ENCODE data around the gene SLC9A3. TPM values are rescaled to one million over a fixed set of nuclear protein-coding genes. Genes with fewer than 3 reads are reported as not detected.

Gene SLC9A3
- total and polyA plus RNA-seq, 2 experiments from 2014 or later = 1.2 to 1.7 TPM

- no peak overlapping the region for H3K4me3 ChIP-seq
- no peaks in the 10 kb centered on the region for H3F3A ChIP-seq (ENCODE audit: insufficient read depth)
- no peak overlapping the region for H3K27ac ChIP-seq
- H2AFZ ChIP-seq = no peak overlapping the region
- WGBS, 2 experiments (ENCODE audit: low coverage in 1 of 2, low lambda C conversion rate in 2 of 2, missing lambda C conversion rate in 2 of 2) = 70 to 75% methylated on average over 6 to 9 of the region's 9 CpGs
- no peaks in the 10 kb centered on the region for H3K9me2 ChIP-seq (ENCODE audit: insufficient read depth)
- H4K20me1 ChIP-seq (ENCODE audit: insufficient read depth) = no peaks in the 10 kb centered on the region
- no peak overlapping the region for H3K4me2 ChIP-seq (ENCODE audit: unreplicated experiment)
- no peaks in the 10 kb centered on the region for H3K36me3 ChIP-seq (ENCODE audit: low read depth)
- no peak overlapping the region for H3K9ac ChIP-seq
- peaks cover 45% of the 10 kb centered on the region for H3K27me3 ChIP-seq (replicated peaks; ENCODE audit: insufficient read depth)
- H3K4me1 ChIP-seq (ENCODE audit: insufficient read depth) = no peaks in the 10 kb centered on the region
- no peak for DNase-seq
- H3K9me3 ChIP-seq (ENCODE audit: low read depth) = no peaks in the 10 kb centered on the region
- TF ChIP-seq EZH2phosphoT487 (IDR thresholded peaks at IDR 0.05; ENCODE audit: insufficient read depth, low read depth) (no peak), EZH2 (IDR thresholded peaks at IDR 0.05; ENCODE audit: insufficient read depth, poor library complexity, severe bottlenecking) (no peak)
- in situ Hi-C loops (cut with MboI) = no loop called here
- H3K79me2 ChIP-seq (ENCODE audit: insufficient read depth) = no peaks in the 10 kb centered on the region
Observed at GRCh38 chr5:520850-521226, 3.4 kb downstream of the SLC9A3 start.

GRCh38 chr5:520196-520849 is 3.9 kb downstream of the SLC9A3 start:
- H3K9me2 ChIP-seq (ENCODE audit: insufficient read depth) = no peaks in the 10 kb centered on the region
- no peaks in the 10 kb centered on the region for H3K4me1 ChIP-seq (ENCODE audit: insufficient read depth)
- H3F3A ChIP-seq (ENCODE audit: insufficient read depth) = no peaks in the 10 kb centered on the region
- H3K79me2 ChIP-seq (ENCODE audit: insufficient read depth) = no peaks in the 10 kb centered on the region
- no peak overlapping the region for H3K9ac ChIP-seq
- H3K27ac ChIP-seq = no peak overlapping the region
- 48 to 56% methylated on average over 19 to 20 of the region's 20 CpGs for WGBS, 2 experiments (ENCODE audit: low coverage in 1 of 2, low lambda C conversion rate in 2 of 2, missing lambda C conversion rate in 2 of 2)
- H3K9me3 ChIP-seq (ENCODE audit: low read depth) = no peaks in the 10 kb centered on the region
- in situ Hi-C loops (cut with MboI) = no loop called here
- TF ChIP-seq EZH2phosphoT487 (IDR thresholded peaks at IDR 0.05; ENCODE audit: insufficient read depth, low read depth) = no peak
- no peak for TF ChIP-seq EZH2 (IDR thresholded peaks at IDR 0.05; ENCODE audit: insufficient read depth, poor library complexity, severe bottlenecking)
- H2AFZ ChIP-seq = no peak overlapping the region
- no peak overlapping the region for H3K4me2 ChIP-seq (ENCODE audit: unreplicated experiment)
- peaks cover 40% of the 10 kb centered on the region for H3K27me3 ChIP-seq (replicated peaks; ENCODE audit: insufficient read depth)
- no peaks in the 10 kb centered on the region for H4K20me1 ChIP-seq (ENCODE audit: insufficient read depth)
- H3K36me3 ChIP-seq (ENCODE audit: low read depth) = no peaks in the 10 kb centered on the region
- no peak for DNase-seq
- no peak overlapping the region for H3K4me3 ChIP-seq

GRCh38 chr5:518721-519120 is 5.5 kb downstream of the SLC9A3 start:
- in situ Hi-C loops (cut with MboI) = no loop called here
- no peaks in the 10 kb centered on the region for H3F3A ChIP-seq (ENCODE audit: insufficient read depth)
- H3K79me2 ChIP-seq (ENCODE audit: insufficient read depth) = no peaks in the 10 kb centered on the region
- 21 to 25% methylated on average over 9 to 10 of the region's 10 CpGs for WGBS, 2 experiments (ENCODE audit: low coverage in 1 of 2, low lambda C conversion rate in 2 of 2, missing lambda C conversion rate in 2 of 2)
- H3K36me3 ChIP-seq (ENCODE audit: low read depth) = no peaks in the 10 kb centered on the region
- peaks cover 44% of the 10 kb centered on the region for H3K27me3 ChIP-seq (replicated peaks; ENCODE audit: insufficient read depth)
- no peak overlapping the region for H3K27ac ChIP-seq
- no peak for TF ChIP-seq EZH2 (IDR thresholded peaks at IDR 0.05; ENCODE audit: insufficient read depth, poor library complexity, severe bottlenecking)
- TF ChIP-seq EZH2phosphoT487 (IDR thresholded peaks at IDR 0.05; ENCODE audit: insufficient read depth, low read depth) = no peak
- no peak overlapping the region for H3K4me2 ChIP-seq (ENCODE audit: unreplicated experiment)
- H2AFZ ChIP-seq = no peak overlapping the region
- H3K9me3 ChIP-seq (ENCODE audit: low read depth) = no peaks in the 10 kb centered on the region
- no peaks in the 10 kb centered on the region for H3K9me2 ChIP-seq (ENCODE audit: insufficient read depth)
- H3K4me1 ChIP-seq (ENCODE audit: insufficient read depth) = no peaks in the 10 kb centered on the region
- no peak for DNase-seq
- H3K9ac ChIP-seq = no peak overlapping the region
- no peak overlapping the region for H3K4me3 ChIP-seq
- H4K20me1 ChIP-seq (ENCODE audit: insufficient read depth) = no peaks in the 10 kb centered on the region

- H3K27ac ChIP-seq = no peak overlapping the region
- H3F3A ChIP-seq (ENCODE audit: insufficient read depth) = no peaks in the 10 kb centered on the region
- TF ChIP-seq EZH2 (IDR thresholded peaks at IDR 0.05; ENCODE audit: insufficient read depth, poor library complexity, severe bottlenecking) = no peak
- no peak for TF ChIP-seq EZH2phosphoT487 (IDR thresholded peaks at IDR 0.05; ENCODE audit: insufficient read depth, low read depth)
- no peak for DNase-seq
- H3K9me2 ChIP-seq (ENCODE audit: insufficient read depth) = no peaks in the 10 kb centered on the region
- H3K4me1 ChIP-seq (ENCODE audit: insufficient read depth) = no peaks in the 10 kb centered on the region
- peaks cover 41% of the 10 kb centered on the region for H3K27me3 ChIP-seq (replicated peaks; ENCODE audit: insufficient read depth)
- no peak overlapping the region for H2AFZ ChIP-seq
- no peaks in the 10 kb centered on the region for H3K36me3 ChIP-seq (ENCODE audit: low read depth)
- H3K4me3 ChIP-seq = no peak overlapping the region
- no peak overlapping the region for H3K4me2 ChIP-seq (ENCODE audit: unreplicated experiment)
- no peaks in the 10 kb centered on the region for H3K79me2 ChIP-seq (ENCODE audit: insufficient read depth)
- in situ Hi-C loops (cut with MboI) = no loop called here
- H3K9ac ChIP-seq = no peak overlapping the region
- H3K9me3 ChIP-seq (ENCODE audit: low read depth) = no peaks in the 10 kb centered on the region
- WGBS, 2 experiments (ENCODE audit: low coverage in 1 of 2, low lambda C conversion rate in 2 of 2, missing lambda C conversion rate in 2 of 2) = 61 to 70% methylated on average over 5 of the region's 5 CpGs
- no peaks in the 10 kb centered on the region for H4K20me1 ChIP-seq (ENCODE audit: insufficient read depth)
Observed at GRCh38 chr5:517535-518100, 6.6 kb downstream of the SLC9A3 start.

All from GM23248 (cell line).